HFFc6 (cell line): Measurements from ENCODE around the gene C1QTNF7. TPM values are rescaled to one million over a fixed set of nuclear protein-coding genes. Genes with fewer than 3 reads are reported as not detected.

Experiments used
- DNase-seq: peaks from one replicate; pipeline ENCODE4 v3.0.0-alpha.2; 2018
- H3K27ac Mint-ChIP-seq: 2 replicates; pipeline ENCODE4 v1.8.0; 2020; ENCODE audit warnings: mild to moderate bottlenecking, mixed read lengths
- H3K27me3 Mint-ChIP-seq: 2 replicates; pipeline ENCODE4 v1.8.0; 2021; ENCODE audit warnings: mild to moderate bottlenecking, moderate library complexity, mixed read lengths; ENCODE audit not compliant: insufficient read depth
- H3K36me3 Mint-ChIP-seq: 2 replicates; pipeline ENCODE4 v1.8.0; 2021; ENCODE audit warnings: low read depth, mixed read lengths
- H3K4me1 Mint-ChIP-seq: 2 replicates; pipeline ENCODE4 v1.8.0; 2020; ENCODE audit warnings: low read depth, mixed read lengths
- H3K4me3 Mint-ChIP-seq: 2 replicates; pipeline ENCODE4 v1.8.0; 2020; ENCODE audit warnings: mild to moderate bottlenecking, moderate library complexity, mixed read lengths
- H3K9me3 Mint-ChIP-seq: 2 replicates; pipeline ENCODE4 v1.8.0; 2020; ENCODE audit warnings: mild to moderate bottlenecking, mixed read lengths
- CTCF ChIP-seq: fragments of 200-600 bp; sonication (generic); IDR thresholded peaks from 2 replicates; pipeline ENCODE4 v1.5.0; 2021; ENCODE audit warnings: antibody characterized with exemption, mild to moderate bottlenecking
- total RNA-seq, 6 experiments: library from RNA; stranded (reverse); fragmentation: NEBNext Ultra II Directional; extraction: Animal tissue kit (Norgen Biotek cat#: 25700); gene quantifications; 2 replicates in 1 of 6; 3 replicates in 5 of 6; pipeline ENCODE4 v1.2.3, GENCODE V29; 2021

The C1QTNF7 gene
- total RNA-seq, 6 experiments from 2014 or later = 0.15 TPM; not detected in 5

- Mint-ChIP-seq H3K9me3 (no peaks in the 10 kb centered on the region), H3K27ac (peak overlapping the region; percentile 88), H3K36me3 (no peaks in the 10 kb centered on the region), H3K4me1 (peaks cover 17% of the 10 kb centered on the region), H3K4me3 (peak overlapping the region; percentile 95), H3K27me3 (peaks cover 4% of the 10 kb centered on the region; the same call in 1 of the 2 replicates)
- no peak for DNase-seq
- no peak for TF ChIP-seq CTCF
Observed at GRCh38 chr4:15470128-15470475, 42.3 kb downstream of the C1QTNF7 start.

DNA sequence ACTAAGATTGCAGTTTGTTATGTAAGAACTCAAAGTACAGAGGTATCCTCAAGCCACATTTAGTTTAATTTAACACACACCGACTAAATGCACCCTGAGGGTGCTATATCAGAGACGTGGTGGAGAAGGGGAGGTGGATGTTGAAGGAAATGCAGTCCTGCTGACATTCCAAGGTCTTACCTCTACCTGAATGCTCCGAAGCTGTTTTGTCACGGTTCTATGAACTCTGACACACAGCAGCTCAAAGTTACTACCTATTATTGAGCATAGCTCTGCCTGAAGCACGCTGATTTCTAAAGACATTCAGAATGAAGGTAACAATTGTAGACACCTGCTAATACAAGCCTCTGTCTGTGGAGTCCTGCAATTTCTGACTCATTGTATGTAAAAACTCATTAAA is 48.6 kb downstream of the C1QTNF7 start:
- no peaks in the 10 kb centered on the region for H3K27me3 Mint-ChIP-seq
- no peaks in the 10 kb centered on the region for H3K9me3 Mint-ChIP-seq
- peaks cover 5% of the 10 kb centered on the region for H3K36me3 Mint-ChIP-seq
- TF ChIP-seq CTCF = no peak
- peaks cover 25% of the 10 kb centered on the region for H3K4me1 Mint-ChIP-seq
- DNase-seq = no peak
- H3K27ac Mint-ChIP-seq = no peak overlapping the region
- H3K4me3 Mint-ChIP-seq = no peak overlapping the region

DNA sequence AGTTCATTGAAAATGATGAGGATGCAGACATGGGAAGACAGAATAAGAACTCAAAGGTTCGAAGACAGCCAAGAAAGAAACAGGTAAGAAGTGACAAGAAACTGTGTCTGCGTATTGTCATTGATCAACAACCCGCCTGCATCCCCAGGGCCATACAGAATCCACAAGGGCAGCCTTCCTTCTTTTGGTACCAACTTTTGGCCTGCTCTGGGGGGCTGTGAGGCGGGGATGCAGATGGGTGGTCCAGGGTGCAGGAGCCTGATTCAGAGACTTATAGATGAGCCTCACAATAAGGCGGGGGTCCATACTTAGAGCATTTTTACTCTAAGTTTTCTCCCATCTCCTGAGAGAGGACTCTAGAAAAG is 50.9 kb downstream of the C1QTNF7 start:
- Mint-ChIP-seq H3K4me1 (peaks cover 25% of the 10 kb centered on the region), H3K36me3 (peaks cover 22% of the 10 kb centered on the region), H3K9me3 (no peaks in the 10 kb centered on the region), H3K4me3 (peak overlapping the region; percentile 94), H3K27me3 (no peaks in the 10 kb centered on the region), H3K27ac (peak overlapping the region; percentile 95; the same call in 1 of the 2 replicates)
- DNase-seq = no peak
- TF ChIP-seq CTCF = no peak

DNA sequence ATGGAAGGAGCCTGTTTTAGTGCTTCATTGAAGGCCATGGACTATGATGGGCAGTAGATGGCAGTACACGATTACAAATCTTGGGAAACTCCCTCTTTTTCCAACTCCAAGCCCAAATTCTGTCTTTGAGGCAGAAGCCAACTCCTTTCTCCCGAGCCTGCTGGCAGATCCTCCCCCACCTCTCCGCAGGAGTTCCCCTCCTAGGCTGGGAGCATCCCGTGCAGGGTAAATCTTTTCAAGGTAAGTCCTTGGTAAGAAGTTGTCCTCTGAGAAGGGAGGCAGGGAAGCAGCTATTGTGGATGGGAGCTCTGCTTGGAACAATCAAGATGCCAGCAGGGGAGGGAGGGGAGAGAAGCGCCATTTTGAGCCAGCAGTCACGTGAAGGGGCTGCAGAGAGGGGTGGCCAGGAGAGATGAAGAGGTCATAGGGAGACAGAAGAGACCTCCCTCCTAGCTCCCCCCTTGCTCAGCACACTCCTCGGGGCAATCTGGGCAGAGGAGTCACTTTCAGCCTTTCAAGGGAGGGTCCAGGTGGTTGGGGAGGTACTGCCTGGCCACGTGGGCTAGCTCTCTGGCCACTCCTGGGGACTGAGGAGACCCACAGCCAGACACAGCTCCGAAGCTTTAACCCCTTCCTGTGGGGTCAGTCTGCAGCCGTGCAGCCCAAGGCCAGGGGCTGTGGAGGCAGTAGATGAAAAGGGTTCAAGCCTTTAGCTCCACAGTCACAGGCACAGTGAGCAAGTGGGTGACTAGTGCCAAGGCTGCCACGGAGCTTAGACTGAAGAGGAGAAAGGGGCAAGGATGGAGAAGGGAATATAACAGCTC is 51.5 kb downstream of the C1QTNF7 start:
- peak overlapping the region; percentile 94 for H3K4me3 Mint-ChIP-seq
- peak; percentile 86 for DNase-seq
- H3K27me3 Mint-ChIP-seq = no peaks in the 10 kb centered on the region
- H3K36me3 Mint-ChIP-seq = peaks cover 28% of the 10 kb centered on the region
- H3K4me1 Mint-ChIP-seq = peaks cover 25% of the 10 kb centered on the region
- peak; percentile 85 for TF ChIP-seq CTCF
- H3K9me3 Mint-ChIP-seq = peaks cover 4% of the 10 kb centered on the region; the same call in 1 of the 2 replicates
- H3K27ac Mint-ChIP-seq = peak overlapping the region; percentile 95

GRCh38 chr4:15479913-15480185 is 52.0 kb downstream of the C1QTNF7 start:
- DNase-seq = peak; percentile 52

More at GRCh38 chr4:15479913-15480185, 52.0 kb downstream of the C1QTNF7 start:
- no peak for TF ChIP-seq CTCF
- peak overlapping the region; percentile 94 for H3K4me3 Mint-ChIP-seq
- peaks cover 4% of the 10 kb centered on the region; the same call in 1 of the 2 replicates for H3K9me3 Mint-ChIP-seq
- H3K36me3 Mint-ChIP-seq = peaks cover 33% of the 10 kb centered on the region
- H3K27ac Mint-ChIP-seq = peak overlapping the region; percentile 95
- H3K4me1 Mint-ChIP-seq = peaks cover 25% of the 10 kb centered on the region
- H3K27me3 Mint-ChIP-seq = no peaks in the 10 kb centered on the region
